HG03025 (cell line): ENCODE results near the gene IMMP2L.

Experiments used
- ATAC-seq: cut with Tn5 transposase; IDR thresholded peaks from one replicate; pipeline ENCODE4 v1.9.1; 2021; ENCODE audit warnings: mild to moderate bottlenecking, moderate library complexity; ENCODE audit not compliant: unreplicated experiment, low FRiP score

Gene IMMP2L

GRCh38 chr7:111408724-111409123 lies 153.6 kb downstream of the IMMP2L start:
- ATAC-seq, result no peak

- ATAC-seq, result no peak
Measured at GRCh38 chr7:111407258-111407657, 155.0 kb downstream of the IMMP2L start.

- no peak for ATAC-seq
Measured at GRCh38 chr7:111405621-111406020, 156.7 kb downstream of the IMMP2L start.

- ATAC-seq, result no peak
Measured at GRCh38 chr7:111401516-111401915, 160.8 kb downstream of the IMMP2L start.

- no peak for ATAC-seq
Measured at GRCh38 chr7:111400088-111400487, 162.2 kb downstream of the IMMP2L start.

GRCh38 chr7:111394891-111395290 lies 167.4 kb downstream of the IMMP2L start:
- no peak for ATAC-seq

GRCh38 chr7:111393011-111393754 lies 169.1 kb downstream of the IMMP2L start:
- no peak for ATAC-seq

- ATAC-seq, result no peak
Measured at GRCh38 chr7:111392294-111392693, 170.0 kb downstream of the IMMP2L start.

- ATAC-seq, result no peak
Measured at GRCh38 chr7:111390000-111390399, 172.3 kb downstream of the IMMP2L start.

GRCh38 chr7:111388912-111389311 lies 173.4 kb downstream of the IMMP2L start:
- ATAC-seq, result no peak

- no peak for ATAC-seq
Measured at GRCh38 chr7:111388016-111388415, 174.3 kb downstream of the IMMP2L start.

- ATAC-seq, result no peak
Measured at GRCh38 chr7:111384065-111384891, 178.0 kb downstream of the IMMP2L start.

- ATAC-seq, result no peak
Measured at GRCh38 chr7:111383133-111383532, 179.2 kb downstream of the IMMP2L start.

GRCh38 chr7:111381590-111381989 lies 180.7 kb downstream of the IMMP2L start:
- no peak for ATAC-seq

GRCh38 chr7:111380945-111381344 lies 181.3 kb downstream of the IMMP2L start:
- no peak for ATAC-seq

- no peak for ATAC-seq
Measured at GRCh38 chr7:111374027-111374426, 188.3 kb downstream of the IMMP2L start.

GRCh38 chr7:111371437-111371836 lies 190.9 kb downstream of the IMMP2L start:
- no peak for ATAC-seq

- no peak for ATAC-seq
Measured at GRCh38 chr7:111370002-111370401, 192.3 kb downstream of the IMMP2L start.

- ATAC-seq, result no peak
Measured at GRCh38 chr7:111368381-111369065, 193.8 kb downstream of the IMMP2L start.

GRCh38 chr7:111364413-111364812 lies 197.9 kb downstream of the IMMP2L start:
- no peak for ATAC-seq

GRCh38 chr7:111363099-111363498 lies 199.2 kb downstream of the IMMP2L start:
- ATAC-seq, result no peak
